Measurements from ENCODE around the gene SPATA31A1.
"Not testable (repeated sequence)": the region's sequence is repeated elsewhere in the genome, so short reads cannot be mapped to it uniquely, and the experiment has no call there.

- TF ChIP-seq, protein P1, sequence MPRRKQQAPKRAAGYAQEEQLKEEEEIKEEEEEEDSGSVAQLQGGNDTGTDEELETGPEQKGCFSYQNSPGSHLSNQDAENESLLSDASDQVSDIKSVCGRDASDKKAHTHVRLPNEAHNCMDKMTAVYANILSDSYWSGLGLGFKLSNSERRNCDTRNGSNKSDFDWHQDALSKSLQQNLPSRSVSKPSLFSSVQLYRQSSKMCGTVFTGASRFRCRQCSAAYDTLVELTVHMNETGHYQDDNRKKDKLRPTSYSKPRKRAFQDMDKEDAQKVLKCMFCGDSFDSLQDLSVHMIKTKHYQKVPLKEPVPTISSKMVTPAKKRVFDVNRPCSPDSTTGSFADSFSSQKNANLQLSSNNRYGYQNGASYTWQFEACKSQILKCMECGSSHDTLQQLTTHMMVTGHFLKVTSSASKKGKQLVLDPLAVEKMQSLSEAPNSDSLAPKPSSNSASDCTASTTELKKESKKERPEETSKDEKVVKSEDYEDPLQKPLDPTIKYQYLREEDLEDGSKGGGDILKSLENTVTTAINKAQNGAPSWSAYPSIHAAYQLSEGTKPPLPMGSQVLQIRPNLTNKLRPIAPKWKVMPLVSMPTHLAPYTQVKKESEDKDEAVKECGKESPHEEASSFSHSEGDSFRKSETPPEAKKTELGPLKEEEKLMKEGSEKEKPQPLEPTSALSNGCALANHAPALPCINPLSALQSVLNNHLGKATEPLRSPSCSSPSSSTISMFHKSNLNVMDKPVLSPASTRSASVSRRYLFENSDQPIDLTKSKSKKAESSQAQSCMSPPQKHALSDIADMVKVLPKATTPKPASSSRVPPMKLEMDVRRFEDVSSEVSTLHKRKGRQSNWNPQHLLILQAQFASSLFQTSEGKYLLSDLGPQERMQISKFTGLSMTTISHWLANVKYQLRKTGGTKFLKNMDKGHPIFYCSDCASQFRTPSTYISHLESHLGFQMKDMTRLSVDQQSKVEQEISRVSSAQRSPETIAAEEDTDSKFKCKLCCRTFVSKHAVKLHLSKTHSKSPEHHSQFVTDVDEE (CRISPR knock-in tag; IDR thresholded peaks at IDR 0.05), result not testable (repeated sequence)
- TF ChIP-seq ISL1 (CRISPR knock-in tag; IDR thresholded peaks at IDR 0.05); ZC3H10 (CRISPR knock-in tag; IDR thresholded peaks at IDR 0.05); ZFP3 (CRISPR knock-in tag; IDR thresholded peaks at IDR 0.05); CSDC2 (CRISPR knock-in tag; IDR thresholded peaks at IDR 0.05); ARNTL (CRISPR knock-in tag; IDR thresholded peaks at IDR 0.05; ENCODE audit: borderline replicate concordance, low read depth); RARB (CRISPR knock-in tag; IDR thresholded peaks at IDR 0.05); ZFP30 (CRISPR knock-in tag; IDR thresholded peaks at IDR 0.05): not testable (repeated sequence)
- TF ChIP-seq, protein P2, sequence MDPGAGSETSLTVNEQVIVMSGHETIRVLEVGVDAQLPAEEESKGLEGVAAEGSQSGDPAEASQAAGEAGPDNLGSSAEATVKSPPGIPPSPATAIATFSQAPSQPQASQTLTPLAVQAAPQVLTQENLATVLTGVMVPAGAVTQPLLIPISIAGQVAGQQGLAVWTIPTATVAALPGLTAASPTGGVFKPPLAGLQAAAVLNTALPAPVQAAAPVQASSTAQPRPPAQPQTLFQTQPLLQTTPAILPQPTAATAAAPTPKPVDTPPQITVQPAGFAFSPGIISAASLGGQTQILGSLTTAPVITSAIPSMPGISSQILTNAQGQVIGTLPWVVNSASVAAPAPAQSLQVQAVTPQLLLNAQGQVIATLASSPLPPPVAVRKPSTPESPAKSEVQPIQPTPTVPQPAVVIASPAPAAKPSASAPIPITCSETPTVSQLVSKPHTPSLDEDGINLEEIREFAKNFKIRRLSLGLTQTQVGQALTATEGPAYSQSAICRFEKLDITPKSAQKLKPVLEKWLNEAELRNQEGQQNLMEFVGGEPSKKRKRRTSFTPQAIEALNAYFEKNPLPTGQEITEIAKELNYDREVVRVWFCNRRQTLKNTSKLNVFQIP (CRISPR knock-in tag; IDR thresholded peaks at IDR 0.05; ENCODE audit: borderline replicate concordance, low read depth), result not testable (repeated sequence)
Observed at GRCh38 chr9:39411254-39411940, 55.9 kb downstream of the SPATA31A1 start.

Data from SK-N-SH treated with all-trans-retinoic acid at 6 μM for 48 hours (cell line).